ENCODE data around the gene TSPAN33. TPM values are rescaled to one million over a fixed set of nuclear protein-coding genes. Genes with fewer than 3 reads are reported as not detected.
"Not testable (repeated sequence)": the region's sequence is repeated elsewhere in the genome, so short reads cannot be mapped to it uniquely, and the experiment has no call there.

Gene TSPAN33
- total RNA-seq, 2 donors from 2014 or later: 0.67 to 2.6 TPM

- not testable (repeated sequence) for H3K9me3 Mint-ChIP-seq; H3K4me1 Mint-ChIP-seq; ATAC-seq (replicated peaks); H3K4me3 Mint-ChIP-seq; H3K36me3 Mint-ChIP-seq (ENCODE audit: low read depth); H3K27ac Mint-ChIP-seq; H3K27me3 Mint-ChIP-seq
Observed at GRCh38 chr7:129173861-129174260, 29.4 kb downstream of the TSPAN33 start.

GRCh38 chr7:129176916-129177710 lies 32.6 kb downstream of the TSPAN33 start:
- no peak for ATAC-seq (replicated peaks)
- H3K4me1 Mint-ChIP-seq: no peaks in the 10 kb centered on the region
- H3K27me3 Mint-ChIP-seq: peaks cover 15% of the 10 kb centered on the region
- H3K36me3 Mint-ChIP-seq (ENCODE audit: low read depth): no peaks in the 10 kb centered on the region
- no peaks in the 10 kb centered on the region for H3K9me3 Mint-ChIP-seq
- H3K27ac Mint-ChIP-seq: no peak overlapping the region
- H3K4me3 Mint-ChIP-seq: no peak overlapping the region

GRCh38 chr7:129184981-129185670 lies 40.6 kb downstream of the TSPAN33 start:
- Mint-ChIP-seq H3K4me1 (peaks cover 5% of the 10 kb centered on the region), H3K4me3 (no peak overlapping the region), H3K9me3 (no peaks in the 10 kb centered on the region), H3K36me3 (ENCODE audit: low read depth) (no peaks in the 10 kb centered on the region), H3K27ac (no peak overlapping the region), H3K27me3 (peaks cover 30% of the 10 kb centered on the region)
- no peak for ATAC-seq (replicated peaks)

- ATAC-seq (replicated peaks): no peak
- peaks cover 32% of the 10 kb centered on the region for H3K27me3 Mint-ChIP-seq
Observed at GRCh38 chr7:129186749-129187260, 42.3 kb downstream of the TSPAN33 start.

GRCh38 chr7:129187681-129188371 lies 43.3 kb downstream of the TSPAN33 start:
- H3K4me1 Mint-ChIP-seq: peaks cover 5% of the 10 kb centered on the region
- H3K36me3 Mint-ChIP-seq (ENCODE audit: low read depth): no peaks in the 10 kb centered on the region
- no peaks in the 10 kb centered on the region for H3K9me3 Mint-ChIP-seq
- H3K27me3 Mint-ChIP-seq: peaks cover 41% of the 10 kb centered on the region
- ATAC-seq (replicated peaks): no peak
- no peak overlapping the region for H3K27ac Mint-ChIP-seq
- peak overlapping the region; percentile 66 for H3K4me3 Mint-ChIP-seq

More at GRCh38 chr7:129186749-129187260, 42.3 kb downstream of the TSPAN33 start:
- Mint-ChIP-seq H3K36me3 (ENCODE audit: low read depth) (no peaks in the 10 kb centered on the region), H3K4me3 (no peak overlapping the region), H3K4me1 (peaks cover 5% of the 10 kb centered on the region), H3K27ac (no peak overlapping the region), H3K9me3 (no peaks in the 10 kb centered on the region)

GRCh38 chr7:129188372-129188891 lies 43.9 kb downstream of the TSPAN33 start, which contains the start of gene SMO:
TSS of gene SMO (plus strand) at chr7:129188633. CDS start at chr7:129189152, 519 bp downstream.
- H3K27ac Mint-ChIP-seq: no peak within 1 kb of the TSS
- peaks cover 41% of the 10 kb centered on the region for H3K27me3 Mint-ChIP-seq
- H3K4me3 Mint-ChIP-seq: peak within 1 kb of the TSS; percentile 66
- H3K9me3 Mint-ChIP-seq: no peaks in the 10 kb centered on the region
- no peaks in the 10 kb centered on the region for H3K36me3 Mint-ChIP-seq (ENCODE audit: low read depth)
- peak; percentile 29 for ATAC-seq (replicated peaks)
- peaks cover 5% of the 10 kb centered on the region for H3K4me1 Mint-ChIP-seq

- Mint-ChIP-seq H3K4me1 (peaks cover 5% of the 10 kb centered on the region), H3K9me3 (no peaks in the 10 kb centered on the region), H3K36me3 (ENCODE audit: low read depth) (no peaks in the 10 kb centered on the region), H3K27ac (no peak overlapping the region), H3K27me3 (peaks cover 41% of the 10 kb centered on the region), H3K4me3 (peak overlapping the region; percentile 66)
- peak; percentile 28 for ATAC-seq (replicated peaks)
Observed at GRCh38 chr7:129188892-129189660, 44.6 kb downstream of the TSPAN33 start.

GRCh38 chr7:129189661-129190310 lies 45.3 kb downstream of the TSPAN33 start:
- ATAC-seq (replicated peaks): no peak
- Mint-ChIP-seq H3K36me3 (ENCODE audit: low read depth) (no peaks in the 10 kb centered on the region), H3K27ac (no peak overlapping the region)

GRCh38 chr7:129191272-129191671 lies 46.8 kb downstream of the TSPAN33 start:
- Mint-ChIP-seq H3K9me3 (no peaks in the 10 kb centered on the region), H3K27me3 (peaks cover 37% of the 10 kb centered on the region), H3K4me3 (no peak overlapping the region), H3K36me3 (ENCODE audit: low read depth) (no peaks in the 10 kb centered on the region), H3K27ac (no peak overlapping the region), H3K4me1 (peaks cover 5% of the 10 kb centered on the region)
- ATAC-seq (replicated peaks): no peak

More at GRCh38 chr7:129189661-129190310, 45.3 kb downstream of the TSPAN33 start:
- Mint-ChIP-seq H3K4me3 (peak overlapping the region; percentile 54), H3K4me1 (peaks cover 5% of the 10 kb centered on the region), H3K27me3 (peaks cover 41% of the 10 kb centered on the region), H3K9me3 (no peaks in the 10 kb centered on the region)

- H3K4me3 Mint-ChIP-seq: no peak overlapping the region
- no peak for ATAC-seq (replicated peaks)
- no peaks in the 10 kb centered on the region for H3K9me3 Mint-ChIP-seq
- no peaks in the 10 kb centered on the region for H3K36me3 Mint-ChIP-seq (ENCODE audit: low read depth)
- H3K27ac Mint-ChIP-seq: no peak overlapping the region
- peaks cover 27% of the 10 kb centered on the region for H3K27me3 Mint-ChIP-seq
- peaks cover 5% of the 10 kb centered on the region for H3K4me1 Mint-ChIP-seq
Observed at GRCh38 chr7:129193892-129194291, 49.4 kb downstream of the TSPAN33 start.

GRCh38 chr7:129197771-129198170 lies 53.3 kb downstream of the TSPAN33 start:
- Mint-ChIP-seq H3K27me3 (no peaks in the 10 kb centered on the region), H3K4me3 (no peak overlapping the region), H3K4me1 (no peaks in the 10 kb centered on the region), H3K27ac (no peak overlapping the region), H3K36me3 (ENCODE audit: low read depth) (no peaks in the 10 kb centered on the region), H3K9me3 (no peaks in the 10 kb centered on the region)
- ATAC-seq (replicated peaks): no peak

- ATAC-seq (replicated peaks): no peak
- Mint-ChIP-seq H3K27ac (no peak overlapping the region), H3K4me1 (no peaks in the 10 kb centered on the region), H3K36me3 (ENCODE audit: low read depth) (no peaks in the 10 kb centered on the region), H3K4me3 (no peak overlapping the region), H3K9me3 (no peaks in the 10 kb centered on the region), H3K27me3 (peaks cover 4% of the 10 kb centered on the region)
Observed at GRCh38 chr7:129199406-129199805, 54.9 kb downstream of the TSPAN33 start.

- Mint-ChIP-seq H3K36me3 (ENCODE audit: low read depth) (no peaks in the 10 kb centered on the region), H3K9me3 (no peaks in the 10 kb centered on the region)
Observed at GRCh38 chr7:129202058-129202777, 57.7 kb downstream of the TSPAN33 start.

More at GRCh38 chr7:129202058-129202777, 57.7 kb downstream of the TSPAN33 start:
- Mint-ChIP-seq H3K27me3 (peaks cover 4% of the 10 kb centered on the region), H3K4me1 (no peaks in the 10 kb centered on the region), H3K4me3 (no peak overlapping the region), H3K27ac (no peak overlapping the region)
- no peak for ATAC-seq (replicated peaks)

Measured in activated T-helper 17 cell treated with anti-CD3 and anti-CD28 coated beads, Interleukin-2, amount 50 U/mL, for 72 hours (primary cell).